ENCODE results near the gene PXDN. TPM values are rescaled to one million over a fixed set of nuclear protein-coding genes. Genes with fewer than 3 reads are reported as not detected.

PXDN gene
- total and polyA plus RNA-seq, 9 of the 15 experiments (the other 6 are each of a cell fraction or from before 2014, with no cell fraction given), result 0.49 TPM; not detected in 8

GRCh38 chr2:1756456-1756855, 12.1 kb upstream of the PXDN start:
- H3K27ac ChIP-seq (ENCODE audit: extremely low read depth, low read depth, low read length), result no peak overlapping the region
- no peaks in the 10 kb centered on the region for H3K79me2 ChIP-seq (ENCODE audit: control insufficient read depth, insufficient read depth, low read length)
- H2AFZ ChIP-seq (ENCODE audit: low read depth, low read length), result no peak overlapping the region
- no peaks in the 10 kb centered on the region for H4K20me1 ChIP-seq (replicated peaks; ENCODE audit: control insufficient read depth, insufficient read depth, low read length)
- peaks cover 0 to 28% of the 10 kb centered on the region in 2 experiments; a peak in 2 of 5 replicates for H3K27me3 ChIP-seq (ENCODE audit: control insufficient read depth in 2 of 2, insufficient read depth in 2 of 2, low read length in 2 of 2)
- FAIRE-seq (no peak), DNase-seq (ENCODE audit: extremely low read depth in 1 of 4, low spot score in 3 of 4) (no peak), ATAC-seq (no peak)
- H3K4me2 ChIP-seq (ENCODE audit: insufficient read depth, low read length), result no peak overlapping the region
- no peak overlapping the region for H3K9ac ChIP-seq (ENCODE audit: insufficient read depth in 1 of 2, low read depth in 2 of 2, low read length in 2 of 2)
- H3K9me1 ChIP-seq (ENCODE audit: control insufficient read depth, insufficient read depth, low read length), result no peaks in the 10 kb centered on the region
- in situ Hi-C loops (cut with MboI) (no loop called here), intact Hi-C loops (cut with micrococcal nuclease) (no loop called here)
- TF ChIP-seq ZNF766 (CRISPR knock-in tag; conservative IDR thresholded peaks at IDR 0.05) (no peak), MGA (IDR thresholded peaks at IDR 0.05) (no peak), MCM7 (IDR thresholded peaks at IDR 0.05) (no peak), LARP7 (IDR thresholded peaks at IDR 0.05) (no peak), BHLHE40 (IDR thresholded peaks at IDR 0.05; ENCODE audit: low read length) (no peak)
- H3K4me3 ChIP-seq, result no peak overlapping the region
- H3K9me3 ChIP-seq (replicated peaks; ENCODE audit: control insufficient read depth, insufficient read depth, low read depth, low read length), result no peaks in the 10 kb centered on the region
- ChIA-PET POLR2A (no interaction called here), CTCF (ENCODE audit: low intra/inter-chr PET ratio) (no interaction called here)
- no peaks in the 10 kb centered on the region for H3K36me3 ChIP-seq (ENCODE audit: control insufficient read depth, insufficient read depth, low read length)
- 0% methylated on average over 4 of the region's 10 CpGs for WGBS (ENCODE audit: insufficient coverage, low coverage, missing lambda C conversion rate)
- no peaks in the 10 kb centered on the region for H3K4me1 ChIP-seq (replicated peaks in 1 of 2; ENCODE audit: control insufficient read depth in 2 of 2, insufficient read depth in 2 of 2, low read length in 2 of 2)
- BruUV-seq (replicated peaks), result no TSS peak

Data from K562 (cell line).